Measurements from ENCODE around the gene WBP11.
"Not testable (repeated sequence)": the region's sequence is repeated elsewhere in the genome, so short reads cannot be mapped to it uniquely, and the experiment has no call there.

The WBP11 gene

GRCh38 chr12:14759711-14760280 is 43.5 kb downstream of the WBP11 start:
- H3K27me3 ChIP-seq (ENCODE audit: low read depth); DNase-seq (ENCODE audit: low spot score in 2 of 2); H3K9me3 ChIP-seq; H3K4me3 ChIP-seq; H3K36me3 ChIP-seq (replicated peaks); H3K4me1 ChIP-seq; in situ Hi-C loops (cut with MboI; ENCODE audit: low sequenced_read_pairs): not testable (repeated sequence)

GRCh38 chr12:14756334-14757143 is 46.7 kb downstream of the WBP11 start:
- in situ Hi-C loops (cut with MboI; ENCODE audit: low sequenced_read_pairs), result no loop called here
- no peaks in the 10 kb centered on the region for H3K4me1 ChIP-seq
- DNase-seq (ENCODE audit: low spot score in 2 of 2), result peak; percentile 49 to 65
- H3K9me3 ChIP-seq, result no peaks in the 10 kb centered on the region
- no peaks in the 10 kb centered on the region for H3K36me3 ChIP-seq (replicated peaks)
- H3K27me3 ChIP-seq (ENCODE audit: low read depth), result no peaks in the 10 kb centered on the region; the same call in 1 of the 2 replicates
- no peak overlapping the region for H3K4me3 ChIP-seq

DNA sequence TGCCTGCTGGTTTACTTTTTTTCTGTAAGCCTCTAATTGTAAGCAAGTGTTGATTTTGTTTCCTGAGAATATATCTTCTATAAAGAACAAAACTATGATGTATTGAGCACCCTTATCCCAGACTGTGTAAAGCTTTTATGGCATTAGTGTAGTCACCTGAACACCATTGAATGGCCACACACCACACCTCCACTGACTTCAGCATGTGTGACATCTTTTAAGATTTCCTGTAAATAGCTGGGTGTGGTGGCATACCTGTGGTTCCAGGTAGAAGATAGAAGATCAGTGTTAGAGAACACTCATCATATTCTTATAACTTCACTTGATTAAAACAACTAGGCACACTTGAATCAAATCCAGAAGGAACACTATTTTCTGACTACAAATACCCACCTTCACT is 51.3 kb downstream of the WBP11 start:
- in situ Hi-C loops (cut with MboI; ENCODE audit: low sequenced_read_pairs), result no loop called here
- no peaks in the 10 kb centered on the region for H3K36me3 ChIP-seq (replicated peaks)
- H3K9me3 ChIP-seq, result no peaks in the 10 kb centered on the region
- DNase-seq (ENCODE audit: low spot score in 2 of 2), result no peak
- no peaks in the 10 kb centered on the region for H3K4me1 ChIP-seq
- H3K27me3 ChIP-seq (ENCODE audit: low read depth), result no peaks in the 10 kb centered on the region; the same call in 1 of the 2 replicates
- no peak overlapping the region for H3K4me3 ChIP-seq

DNA sequence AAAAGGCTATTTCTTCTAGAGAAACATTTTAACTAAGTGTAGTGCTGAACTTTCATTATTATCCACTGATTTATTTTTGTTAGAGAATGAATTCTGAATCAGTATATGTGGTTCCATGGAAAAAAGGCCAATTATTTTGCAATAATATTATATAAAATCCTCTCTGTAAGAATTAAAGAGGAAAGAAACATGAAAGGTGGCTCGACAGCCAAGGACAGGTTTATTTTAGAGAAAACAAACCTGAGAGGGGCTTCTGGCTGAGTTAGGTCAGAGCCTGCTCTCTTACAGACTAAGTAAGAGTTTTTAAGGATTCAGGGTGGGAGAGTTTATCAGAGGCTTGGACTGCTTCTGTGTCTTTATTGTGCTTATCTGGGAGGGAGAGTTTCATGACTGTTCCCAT is 60.2 kb downstream of the WBP11 start:
- Histone ChIP-seq H3K4me3 (no peak overlapping the region), H3K4me1 (no peaks in the 10 kb centered on the region), H3K9me3 (no peaks in the 10 kb centered on the region), H3K36me3 (replicated peaks) (no peaks in the 10 kb centered on the region), H3K27me3 (ENCODE audit: low read depth) (no peaks in the 10 kb centered on the region)
- in situ Hi-C loops (cut with MboI; ENCODE audit: low sequenced_read_pairs), result no loop called here
- no peak for DNase-seq (ENCODE audit: low spot score in 2 of 2)

DNA sequence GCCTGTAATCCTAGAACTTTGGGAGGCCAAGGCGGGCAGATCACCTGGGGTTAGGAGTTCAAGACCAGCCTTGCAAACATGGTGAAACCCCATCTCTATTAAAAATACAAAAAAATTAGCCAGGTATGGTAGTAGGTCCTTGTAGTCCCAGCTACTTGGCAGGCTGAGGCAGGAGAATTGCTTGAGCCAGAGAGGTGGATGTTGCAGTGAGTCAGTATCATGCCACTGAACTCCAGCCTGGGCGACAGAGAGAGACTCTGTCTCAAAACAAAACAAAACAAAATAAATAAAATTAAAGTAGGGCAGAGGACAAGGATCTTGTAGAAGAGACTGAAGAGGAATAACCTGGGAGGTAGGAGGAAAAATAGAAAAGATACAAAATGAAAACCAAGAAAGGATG is 61.3 kb downstream of the WBP11 start:
- H3K27me3 ChIP-seq (ENCODE audit: low read depth), result no peaks in the 10 kb centered on the region
- H3K4me3 ChIP-seq, result no peak overlapping the region
- no peaks in the 10 kb centered on the region for H3K4me1 ChIP-seq
- H3K36me3 ChIP-seq (replicated peaks), result no peaks in the 10 kb centered on the region
- in situ Hi-C loops (cut with MboI; ENCODE audit: low sequenced_read_pairs), result no loop called here
- no peak for DNase-seq (ENCODE audit: low spot score in 2 of 2)
- no peaks in the 10 kb centered on the region for H3K9me3 ChIP-seq

- Histone ChIP-seq H3K36me3 (replicated peaks) (no peaks in the 10 kb centered on the region), H3K4me1 (no peaks in the 10 kb centered on the region), H3K27me3 (ENCODE audit: low read depth) (no peaks in the 10 kb centered on the region), H3K4me3 (no peak overlapping the region), H3K9me3 (no peaks in the 10 kb centered on the region)
- in situ Hi-C loops (cut with MboI; ENCODE audit: low sequenced_read_pairs), result no loop called here
- no peak for DNase-seq (ENCODE audit: low spot score in 2 of 2)
These were observed 62.1 kb downstream of the WBP11 start for GRCh38 chr12:14741153-14741552.

- H3K27me3 ChIP-seq (ENCODE audit: low read depth); H3K9me3 ChIP-seq; DNase-seq (ENCODE audit: low spot score in 2 of 2); in situ Hi-C loops (cut with MboI; ENCODE audit: low sequenced_read_pairs); H3K4me3 ChIP-seq; H3K4me1 ChIP-seq; H3K36me3 ChIP-seq (replicated peaks): not testable (repeated sequence)
These were observed 66.8 kb downstream of the WBP11 start for GRCh38 chr12:14736441-14736840.
